Sigmoid colon (tissue), 3 donors: ENCODE data around the gene DUOX2.
"Not testable (repeated sequence)": the region's sequence is repeated elsewhere in the genome, so short reads cannot be mapped to it uniquely, and the experiment has no call there.

Source experiments
- POLR2A ChIP-seq, 2 donors: fragments of 450-650 bp; IDR thresholded peaks; one replicate each; pipeline ENCODE4 v1.6.1; 2016; ENCODE audit warnings: antibody characterized with exemption in 2 of 2, mild to moderate bottlenecking in 2 of 2, moderate library complexity in 2 of 2
- TF ChIP-seq, protein P1 (sequence below), 4 experiments: fragments of 450-650 bp in 3 of 4; fragments of 200-600 bp in 1 of 4; IDR thresholded peaks; one replicate each; pipeline ENCODE4 v1.5.1; 2016 to 2019; ENCODE audit warnings: antibody characterized with exemption in 4 of 4, mild to moderate bottlenecking in 3 of 4, moderate library complexity in 2 of 4

DNA sequence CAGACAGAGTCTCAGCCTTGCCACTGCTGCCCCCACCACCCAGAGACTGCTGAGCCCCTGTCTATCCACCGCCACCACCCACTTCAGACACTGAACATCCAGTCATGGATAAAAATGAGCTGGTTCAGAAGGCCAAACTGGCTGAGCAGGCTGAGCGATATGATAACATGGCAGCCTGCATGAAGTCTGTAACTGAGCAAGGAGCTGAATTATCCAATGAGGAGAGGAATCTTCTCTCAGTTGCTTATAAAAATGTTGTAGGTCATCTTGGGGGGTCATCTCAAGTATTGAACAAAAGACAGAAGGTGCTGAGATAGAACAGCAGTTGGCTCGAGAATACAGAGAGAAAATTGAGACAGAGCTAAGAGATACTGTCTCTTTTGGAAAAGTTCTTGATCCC lies 61.3 kb downstream of the DUOX2 start:
- TF ChIP-seq, protein P1, sequence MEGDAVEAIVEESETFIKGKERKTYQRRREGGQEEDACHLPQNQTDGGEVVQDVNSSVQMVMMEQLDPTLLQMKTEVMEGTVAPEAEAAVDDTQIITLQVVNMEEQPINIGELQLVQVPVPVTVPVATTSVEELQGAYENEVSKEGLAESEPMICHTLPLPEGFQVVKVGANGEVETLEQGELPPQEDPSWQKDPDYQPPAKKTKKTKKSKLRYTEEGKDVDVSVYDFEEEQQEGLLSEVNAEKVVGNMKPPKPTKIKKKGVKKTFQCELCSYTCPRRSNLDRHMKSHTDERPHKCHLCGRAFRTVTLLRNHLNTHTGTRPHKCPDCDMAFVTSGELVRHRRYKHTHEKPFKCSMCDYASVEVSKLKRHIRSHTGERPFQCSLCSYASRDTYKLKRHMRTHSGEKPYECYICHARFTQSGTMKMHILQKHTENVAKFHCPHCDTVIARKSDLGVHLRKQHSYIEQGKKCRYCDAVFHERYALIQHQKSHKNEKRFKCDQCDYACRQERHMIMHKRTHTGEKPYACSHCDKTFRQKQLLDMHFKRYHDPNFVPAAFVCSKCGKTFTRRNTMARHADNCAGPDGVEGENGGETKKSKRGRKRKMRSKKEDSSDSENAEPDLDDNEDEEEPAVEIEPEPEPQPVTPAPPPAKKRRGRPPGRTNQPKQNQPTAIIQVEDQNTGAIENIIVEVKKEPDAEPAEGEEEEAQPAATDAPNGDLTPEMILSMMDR (IDR thresholded peaks at IDR 0.05) = not testable (repeated sequence)
- TF ChIP-seq POLR2A (IDR thresholded peaks at IDR 0.05) = not testable (repeated sequence)
